Tibial nerve (tissue), 3 donors: Measurements from ENCODE around the gene ZNF438.

Experiments used
- EP300 ChIP-seq, 2 donors: sonication (generic); formaldehyde crosslinking; IDR thresholded peaks; one replicate each; pipeline ENCODE4 v1.6.1; 2017; ENCODE audit warnings: antibody characterized with exemption in 2 of 2, mild to moderate bottlenecking in 1 of 2
- POLR2A ChIP-seq, 2 donors: fragments of 450-650 bp; IDR thresholded peaks; one replicate each; pipeline ENCODE4 v1.6.1; 2017; ENCODE audit warnings: antibody characterized with exemption in 2 of 2, mild to moderate bottlenecking in 2 of 2, moderate library complexity in 2 of 2

DNA sequence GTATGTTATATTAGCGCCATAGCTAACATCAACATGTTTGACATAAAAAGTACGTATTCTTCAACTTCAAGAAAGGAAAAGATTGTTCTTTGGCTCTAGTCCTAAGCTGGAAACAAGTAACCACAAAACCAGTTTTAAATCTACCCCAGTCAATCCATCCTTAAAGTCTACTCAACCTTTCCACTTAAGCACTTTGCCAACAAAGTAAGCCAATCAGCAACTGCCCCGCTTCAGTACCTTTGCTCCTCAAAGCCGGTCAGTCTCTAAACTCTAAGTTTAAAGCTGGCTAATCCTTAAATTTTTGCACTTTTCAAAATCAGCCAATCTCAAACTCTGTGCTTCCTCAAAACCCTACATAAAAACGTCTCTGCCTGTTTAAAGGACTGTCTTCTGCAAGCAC lies 8.1 kb downstream of the ZNF438 start:
- TF ChIP-seq EP300 (IDR thresholded peaks at IDR 0.05) (no peak), POLR2A (IDR thresholded peaks at IDR 0.05) (no peak)
